IMR-90 (cell line): ENCODE results near the gene CTF1. TPM values are rescaled to one million over a fixed set of nuclear protein-coding genes. Genes with fewer than 3 reads are reported as not detected.

ENCODE experiments used
- ATAC-seq: fragments of 200-7000 bp; cut with Tn5 transposase; 2 replicates; pipeline ENCODE4 v1.9.1; 2020; ENCODE audit warnings: low read depth, mild to moderate bottlenecking, moderate library complexity
- BruUV-seq: library from RNA; stranded (reverse); fragments of 400-500 nt; replicated peaks from 2 replicates; lab custom pipeline; 2021; lab: Mats Ljungman, UMichigan
- CTCF ChIA-PET: fragments of 300-600 bp; formaldehyde crosslinking; extraction: SDS; loops from one replicate; lab custom pipeline; 2021; ENCODE audit warnings: antibody characterized with exemption; lab: Yijun Ruan, JAX
- POLR2A ChIA-PET: fragments of 300-600 bp; sonication (Branson Sonifier 250); formaldehyde crosslinking; loops from one replicate; lab custom pipeline; 2022; ENCODE audit warnings: antibody characterized with exemption; ENCODE audit not compliant: unreplicated experiment; lab: Charles Lee
- DNase-seq: peaks from one replicate; pipeline ENCODE4 v3.0.0; 2013
- H2AFZ ChIP-seq: replicated peaks from 2 replicates; pipeline ENCODE3; 2013; ENCODE audit warnings: low read length, mild to moderate bottlenecking; ENCODE audit not compliant: poor library complexity
- H2AK5ac ChIP-seq: 2 replicates; pipeline ENCODE4 v1.6.1; 2013; ENCODE audit warnings: low read depth, low read length, inconsistent platforms
- H2AK9ac ChIP-seq: replicated peaks from 2 replicates; pipeline ENCODE3; 2013; ENCODE audit warnings: mild to moderate bottlenecking, low read depth, low read length, moderate library complexity; ENCODE audit not compliant: poor library complexity
- H2BK120ac ChIP-seq: 2 replicates; pipeline ENCODE4 v1.6.1; 2013; ENCODE audit warnings: low read depth, low read length, inconsistent platforms
- H2BK15ac ChIP-seq: 3 replicates; pipeline ENCODE4 v1.6.1; 2013; ENCODE audit warnings: low read depth, low read length, inconsistent platforms
- H2BK20ac ChIP-seq: 2 replicates; pipeline ENCODE4 v1.6.1; 2013; ENCODE audit warnings: low read depth, mild to moderate bottlenecking, inconsistent platforms, low read length, moderate library complexity
- H2BK5ac ChIP-seq: 2 replicates; pipeline ENCODE4 v1.6.1; 2013; ENCODE audit warnings: mild to moderate bottlenecking, low read depth, low read length, inconsistent platforms; ENCODE audit not compliant: poor library complexity, severe bottlenecking
- H3K14ac ChIP-seq: replicated peaks from 2 replicates; pipeline ENCODE4 v1.6.1; 2013; ENCODE audit warnings: low read depth, low read length, inconsistent platforms
- H3K18ac ChIP-seq: 2 replicates; pipeline ENCODE4 v1.6.1; 2013; ENCODE audit warnings: low read depth, low read length, control low read depth
- H3K23ac ChIP-seq: 2 replicates; pipeline ENCODE4 v1.6.1; 2013; ENCODE audit warnings: low read depth, low read length, inconsistent platforms
- H3K27ac ChIP-seq: 2 replicates; pipeline ENCODE4 v1.5.1; 2013; ENCODE audit warnings: mild to moderate bottlenecking, control low read depth, low read length; ENCODE audit not compliant: insufficient read depth
- H3K27me3 ChIP-seq: 2 replicates; pipeline ENCODE4 v1.6.1; 2013; ENCODE audit warnings: low read length; ENCODE audit not compliant: control insufficient read depth, insufficient read depth
- H3K36me3 ChIP-seq: 2 replicates; pipeline ENCODE4 v1.6.1; 2013; ENCODE audit warnings: low read length, mixed read lengths; ENCODE audit not compliant: control insufficient read depth, insufficient read depth
- H3K4ac ChIP-seq: 2 replicates; pipeline ENCODE4 v1.6.1; 2013; ENCODE audit warnings: low read depth, low read length, inconsistent platforms
- H3K4me1 ChIP-seq: 2 replicates; pipeline ENCODE4 v1.6.1; 2013; ENCODE audit warnings: low read length, mixed read lengths; ENCODE audit not compliant: control insufficient read depth, insufficient read depth
- H3K4me2 ChIP-seq: 2 replicates; pipeline ENCODE4 v1.6.1; 2013; ENCODE audit warnings: low read depth, mild to moderate bottlenecking, control low read depth, low read length, moderate library complexity
- H3K4me3 ChIP-seq: 2 replicates; pipeline ENCODE4 v1.5.1; 2013; ENCODE audit warnings: low read depth, mild to moderate bottlenecking, control low read depth, low read length, moderate library complexity; ENCODE audit not compliant: insufficient read depth
- H3K56ac ChIP-seq: 2 replicates; pipeline ENCODE4 v1.6.1; 2013; ENCODE audit warnings: low read length, inconsistent platforms; ENCODE audit not compliant: insufficient read depth; ENCODE audit errors: extremely low read depth
- H3K79me1 ChIP-seq, 2 experiments: 2 replicates each; pipeline ENCODE4 v1.6.1; 2013; ENCODE audit warnings: low read length in 2 of 2, inconsistent platforms in 1 of 2, low read depth in 1 of 2
- H3K9ac ChIP-seq: 2 replicates; pipeline ENCODE4 v1.6.1; 2013; ENCODE audit warnings: low read depth, low read length, control low read depth
- H3K9me1 ChIP-seq: 2 replicates; pipeline ENCODE4 v1.6.1; 2013; ENCODE audit warnings: low read length, inconsistent platforms; ENCODE audit not compliant: insufficient read depth
- H3K9me3 ChIP-seq: 2 replicates; pipeline ENCODE4 v1.6.1; 2013; ENCODE audit warnings: low read length; ENCODE audit not compliant: control insufficient read depth, insufficient read depth
- H4K20me1 ChIP-seq: 2 replicates; pipeline ENCODE4 v1.6.1; 2013; ENCODE audit warnings: low read length, inconsistent platforms; ENCODE audit not compliant: insufficient read depth
- H4K5ac ChIP-seq: 2 replicates; pipeline ENCODE4 v1.6.1; 2013; ENCODE audit warnings: mild to moderate bottlenecking, low read depth, low read length, control low read depth
- H4K8ac ChIP-seq, 2 experiments: 2 replicates each; pipeline ENCODE4 v1.6.1; 2013; ENCODE audit warnings: low read depth in 2 of 2, low read length in 2 of 2, control low read depth in 1 of 2, inconsistent platforms in 1 of 2
- H4K91ac ChIP-seq: 2 replicates; pipeline ENCODE4 v1.6.1; 2013; ENCODE audit warnings: low read depth, low read length, inconsistent platforms; ENCODE audit not compliant: insufficient read depth
- CEBPB ChIP-seq: IDR thresholded peaks from 2 replicates; pipeline ENCODE4 v1.6.1; 2012; ENCODE audit warnings: low read depth, low read length, improper control_type of control experiment
- CHD1 ChIP-seq: IDR thresholded peaks from 2 replicates; pipeline ENCODE4 v1.6.1; 2012; ENCODE audit warnings: low read depth, low read length, improper control_type of control experiment
- CTCF ChIP-seq: conservative IDR thresholded peaks from 2 replicates; pipeline ENCODE4 v1.5.1; 2012; ENCODE audit warnings: mild to moderate bottlenecking, low read depth, low read length, improper control_type of control experiment
- ELK1 ChIP-seq: fragments of 150-350 bp; IDR thresholded peaks from 2 replicates; pipeline ENCODE4 v1.6.1; 2016; ENCODE audit warnings: low read depth, mild to moderate bottlenecking, low read length, moderate library complexity, borderline replicate concordance
- MXI1 ChIP-seq: IDR thresholded peaks from 2 replicates; pipeline ENCODE4 v1.6.1; 2012; ENCODE audit warnings: low read depth, mild to moderate bottlenecking, low read length, moderate library complexity, borderline replicate concordance
- NFE2L2 ChIP-seq: fragments of 150-350 bp; IDR thresholded peaks from 2 replicates; pipeline ENCODE4 v1.6.1; 2016; ENCODE audit warnings: low read depth, mild to moderate bottlenecking, low read length
- POLR2A ChIP-seq: IDR thresholded peaks from 2 replicates; pipeline ENCODE4 v1.6.1; 2012; ENCODE audit warnings: mild to moderate bottlenecking, low read depth, low read length
- RFX5 ChIP-seq: IDR thresholded peaks from 2 replicates; pipeline ENCODE4 v1.8.0; 2012; ENCODE audit warnings: low read depth, mild to moderate bottlenecking, low read length, moderate library complexity
- SMC3 ChIP-seq: fragments of 150-350 bp; IDR thresholded peaks from 2 replicates; pipeline ENCODE4 v1.6.1; 2016; ENCODE audit warnings: low read depth, mild to moderate bottlenecking, antibody characterized with exemption, low read length, moderate library complexity
- WGBS, 2 experiments: methylation state at CpG; one replicate each; pipeline versions ENCODE4 v1.1.5 to v1.1.7; 2013; ENCODE audit warnings: missing lambda C conversion rate in 2 of 2; ENCODE audit not compliant: insufficient read length in 1 of 2; ENCODE audit errors: extremely low coverage in 2 of 2; 5-methylcytosine and 5-hydroxymethylcytosine counted together
- dilution Hi-C: fragments of 300-500 bp; cut with HindIII; formaldehyde crosslinking; loops from one replicate; pipeline ENCODE4 v1.14.3; 2018; ENCODE audit warnings: low sequenced_read_pairs; ENCODE audit not compliant: unreplicated experiment
- in situ Hi-C: fragments of 300-500 bp; cut with MboI; formaldehyde crosslinking; loops from 3 replicates; pipeline ENCODE4 v1.14.3; 2019; ENCODE audit warnings: low sequenced_read_pairs, inconsistent platforms, mixed read lengths
- intact Hi-C: fragments of 100-400 bp; cut with micrococcal nuclease; formaldehyde crosslinking; loops from 2 replicates; pipeline ENCODE4 v1.10.0; 2022
- polyA plus RNA-seq, 3 experiments: library from polyadenylated mRNA; depleted of rRNA; stranded (reverse); fragments of >200 nt; gene quantifications; 2 replicates each; pipeline ENCODE4 v1.2.3, GENCODE V29; 2012; ENCODE audit warnings: low replicate concordance in 1 of 3
- total RNA-seq: library from RNA; depleted of rRNA; stranded (reverse); fragments of >200 nt; gene quantifications from 2 replicates; pipeline ENCODE4 v1.2.3, GENCODE V29; 2012

The CTF1 gene
- total and polyA plus RNA-seq, 2 of the 4 experiments (the other 2 are of a cell fraction): 0.18 to 12.9 TPM

GRCh38 chr16:30853758-30854157 is 42.7 kb upstream of the CTF1 start:
- ChIA-PET CTCF (interaction anchor here (2.5 kb wide), 1 partner anchor 9 kb away, joined by 6 read pairs; no protein-coding TSS in a partner anchor), POLR2A (no interaction called here)
- H3K14ac ChIP-seq: no peak overlapping the region
- no peak overlapping the region for H3K4ac ChIP-seq
- no peak overlapping the region for H2BK15ac ChIP-seq
- no peak overlapping the region for H3K27ac ChIP-seq
- H2AK5ac ChIP-seq: no peak overlapping the region
- peaks cover 4% of the 10 kb centered on the region; the same call in 1 of the 2 replicates for H3K9me1 ChIP-seq
- no peak overlapping the region for H2BK120ac ChIP-seq
- TF ChIP-seq POLR2A (no peak), CEBPB (peak; percentile 71), CHD1 (no peak), SMC3 (no peak), MXI1 (no peak), CTCF (no peak), NFE2L2 (no peak), ELK1 (no peak), RFX5 (no peak)
- H3K9ac ChIP-seq: no peak overlapping the region
- no peak overlapping the region for H3K4me2 ChIP-seq
- 93% methylated on average over 2 of the region's 2 CpGs; no CpG with 5 or more reads in 1 of the 2 experiments for WGBS, 2 experiments
- H2BK20ac ChIP-seq: no peak overlapping the region
- H4K8ac ChIP-seq: no peak overlapping the region
- H3K79me1 ChIP-seq: peaks cover 0 to 8% of the 10 kb centered on the region in 2 experiments; a peak in 1 of 4 replicates
- H4K91ac ChIP-seq: no peak overlapping the region
- in situ Hi-C loops: no loop called here
- H3K4me3 ChIP-seq: no peak overlapping the region
- no peaks in the 10 kb centered on the region; the same call in 1 of the 2 replicates for H4K20me1 ChIP-seq
- intact Hi-C loops: no loop called here
- no peak overlapping the region for H3K23ac ChIP-seq
- peaks cover 18% of the 10 kb centered on the region for H3K36me3 ChIP-seq
- no peak for ATAC-seq
- H3K27me3 ChIP-seq: no peaks in the 10 kb centered on the region
- no peaks in the 10 kb centered on the region for H3K4me1 ChIP-seq
- no peak overlapping the region for H2AK9ac ChIP-seq
- H3K9me3 ChIP-seq: no peaks in the 10 kb centered on the region
- peak; percentile 22 for DNase-seq
- no peak overlapping the region for H2BK5ac ChIP-seq
- no peak overlapping the region for H4K5ac ChIP-seq
- no peak overlapping the region for H2AFZ ChIP-seq
- no peak overlapping the region for H3K56ac ChIP-seq
- BruUV-seq: no TSS peak
- no peak overlapping the region for H3K18ac ChIP-seq
- dilution Hi-C loops: no loop called here
